HepG2 (cell line): ENCODE data around the gene CST4. TPM values are rescaled to one million over a fixed set of nuclear protein-coding genes. Genes with fewer than 3 reads are reported as not detected.

Experiments
- ATAC-seq: fragments of 200-7000 bp; cut with Tn5 transposase; 3 replicates; pipeline ENCODE4 v1.9.1; 2020; ENCODE audit warnings: mild to moderate bottlenecking, moderate library complexity
- BruUV-seq: library from RNA; stranded (reverse); fragments of 400-500 nt; replicated peaks from 2 replicates; lab custom pipeline; 2021; lab: Mats Ljungman, UMichigan
- CTCF ChIA-PET: fragments of 300-600 bp; formaldehyde crosslinking; extraction: SDS; loops from one replicate; lab custom pipeline; 2021; ENCODE audit warnings: low total read pairs, inconsistent platforms, low intra/inter-chr PET ratio; lab: Yijun Ruan, JAX
- POLR2A ChIA-PET: fragments of 350-600 bp; sonication (Branson Sonifier 250); formaldehyde crosslinking; loops from one replicate; lab custom pipeline; 2020; ENCODE audit warnings: antibody characterized with exemption, inconsistent platforms; lab: Yijun Ruan, JAX
- DNase-seq: peaks from one replicate; pipeline ENCODE4 v3.0.0-alpha.2; 2015; ENCODE audit warnings: low spot score
- FAIRE-seq: peaks from 3 replicates; lab custom pipeline; 2011; peaks lifted over from hg19 to GRCh38; lab: Jason Lieb, UNC
- H2AFZ ChIP-seq: one replicate; pipeline ENCODE4 v1.6.1; 2011; ENCODE audit warnings: low read length, inconsistent platforms
- H3K27ac ChIP-seq: fragments of 300-600 bp; 3 replicates; pipeline ENCODE4 v1.8.0; 2011; ENCODE audit warnings: mixed run types, mild to moderate bottlenecking, mixed read lengths, low read length, inconsistent platforms; ENCODE audit not compliant: insufficient read depth; ENCODE audit errors: extremely low read length
- H3K27me3 ChIP-seq, 2 experiments: fragments of 200-600 bp in 1 of 2; 2 replicates in 1 of 2; 3 replicates in 1 of 2; pipeline versions ENCODE4 v1.6.0 to v1.8.0; 2011; ENCODE audit warnings: low read length in 2 of 2, mild to moderate bottlenecking in 2 of 2, moderate library complexity in 2 of 2, inconsistent platforms in 1 of 2; ENCODE audit not compliant: insufficient read depth in 2 of 2, control insufficient read depth in 1 of 2
- H3K36me3 ChIP-seq, 2 experiments: fragments of 200-600 bp in 1 of 2; replicated peaks in 1 of 2; 2 replicates in 1 of 2; 3 replicates in 1 of 2; pipeline versions ENCODE4 v1.5.1 to v1.8.0; 2011; ENCODE audit warnings: low read length in 2 of 2, inconsistent platforms in 1 of 2; ENCODE audit not compliant: insufficient read depth in 2 of 2, control insufficient read depth in 1 of 2
- H3K4me1 ChIP-seq: 2 replicates; pipeline ENCODE4 v1.5.1; 2012; ENCODE audit warnings: low read length, inconsistent platforms; ENCODE audit not compliant: insufficient read depth
- H3K4me2 ChIP-seq: 2 replicates; pipeline ENCODE4 v1.6.0; 2011; ENCODE audit warnings: low read depth, low read length, inconsistent platforms
- H3K4me3 ChIP-seq, 3 experiments: fragments of 200-600 bp in 1 of 3; sonication (generic), shearing (Covaris generic) in 1 of 3; replicated peaks in 1 of 3; 2 replicates each; pipeline ENCODE4 v1.5.1; 2011 to 2016; ENCODE audit warnings: low read length in 3 of 3, inconsistent platforms in 2 of 3, low read depth in 2 of 3, mild to moderate bottlenecking in 2 of 3, control low read depth in 1 of 3, mixed read lengths in 1 of 3; ENCODE audit not compliant: insufficient read depth in 1 of 3
- H3K79me2 ChIP-seq: one replicate; pipeline ENCODE4 v1.6.1; 2011; ENCODE audit warnings: low read length, inconsistent platforms; ENCODE audit not compliant: insufficient read depth
- H3K9ac ChIP-seq: 2 replicates; pipeline ENCODE4 v1.6.0; 2011; ENCODE audit warnings: mild to moderate bottlenecking, low read depth, low read length, inconsistent platforms; ENCODE audit not compliant: insufficient read depth
- H3K9me3 ChIP-seq: 2 replicates; pipeline ENCODE4 v1.5.1; 2012; ENCODE audit warnings: mild to moderate bottlenecking, low read length
- H4K20me1 ChIP-seq: 2 replicates; pipeline ENCODE4 v1.6.0; 2011; ENCODE audit warnings: inconsistent platforms, mild to moderate bottlenecking, low read length, moderate library complexity; ENCODE audit not compliant: insufficient read depth
- ETV5 ChIP-seq: IDR thresholded peaks from 2 replicates; pipeline ENCODE4 v1.6.1; 2018; ENCODE audit warnings: missing biosample characterization, missing genetic modification reagents, inconsistent platforms, borderline replicate concordance
- FOXP1 ChIP-seq, 2 experiments: fragments of 450-650 bp in 1 of 2; IDR thresholded peaks; 2 replicates each; pipeline ENCODE4 v1.6.1; 2017 to 2018; ENCODE audit warnings: antibody characterized with exemption in 1 of 2
- GFI1 ChIP-seq: sonication (generic); formaldehyde crosslinking; IDR thresholded peaks from 2 replicates; pipeline ENCODE4 v1.5.0; 2020; ENCODE audit warnings: missing genetic modification reagents, mild to moderate bottlenecking, borderline replicate concordance
- NR2F6 ChIP-seq, 2 experiments: IDR thresholded peaks; 2 replicates each; pipeline ENCODE4 v1.6.1; 2016; ENCODE audit warnings: antibody characterized with exemption in 1 of 2, mild to moderate bottlenecking in 1 of 2
- PAWR ChIP-seq: sonication (generic); formaldehyde crosslinking; IDR thresholded peaks from 2 replicates; pipeline ENCODE4 v1.4.0; 2020; ENCODE audit warnings: missing genetic modification reagents, mild to moderate bottlenecking, borderline replicate concordance
- ZKSCAN8 ChIP-seq: IDR thresholded peaks from 2 replicates; pipeline ENCODE4 v1.6.1; 2016; ENCODE audit warnings: borderline replicate concordance, missing genetic modification reagents, missing compliant biosample characterization
- ZNF138 ChIP-seq: sonication (generic); formaldehyde crosslinking; IDR thresholded peaks from 2 replicates; pipeline ENCODE4 v1.5.0; 2020; ENCODE audit warnings: mild to moderate bottlenecking, low read depth, missing genetic modification reagents
- ZNF260 ChIP-seq: sonication (generic); formaldehyde crosslinking; IDR thresholded peaks from 2 replicates; pipeline ENCODE4 v1.4.0; 2020; ENCODE audit warnings: missing genetic modification reagents, low read depth, mild to moderate bottlenecking, borderline replicate concordance
- ZNF331 ChIP-seq: sonication (generic); formaldehyde crosslinking; IDR thresholded peaks from 2 replicates; pipeline ENCODE4 v1.4.0; 2020; ENCODE audit warnings: missing genetic modification reagents
- ZNF530 ChIP-seq: sonication (generic); formaldehyde crosslinking; IDR thresholded peaks from 2 replicates; pipeline ENCODE4 v1.5.0; 2020; ENCODE audit warnings: low read depth, mild to moderate bottlenecking, missing genetic modification reagents
- ZNF644 ChIP-seq: IDR thresholded peaks from 2 replicates; pipeline ENCODE4 v1.6.1; 2016; ENCODE audit warnings: low read depth
- ZNF776 ChIP-seq: sonication (generic); formaldehyde crosslinking; IDR thresholded peaks from 2 replicates; pipeline ENCODE4 v1.4.0; 2020; ENCODE audit warnings: mild to moderate bottlenecking, missing genetic modification reagents
- ZSCAN9 ChIP-seq: IDR thresholded peaks from 2 replicates; pipeline ENCODE4 v1.6.1; 2016; ENCODE audit warnings: borderline replicate concordance
- ZZZ3 ChIP-seq: sonication (generic); formaldehyde crosslinking; IDR thresholded peaks from 2 replicates; pipeline ENCODE4 v1.4.0; 2020; ENCODE audit warnings: missing genetic modification reagents, mild to moderate bottlenecking, borderline replicate concordance
- WGBS: methylation state at CpG from one replicate; pipeline ENCODE4 v1.1.6; 2017; ENCODE audit warnings: low lambda C conversion rate; 5-methylcytosine and 5-hydroxymethylcytosine counted together
- in situ Hi-C: cut with HindIII; loops from 2 replicates; pipeline ENCODE4 v1.10.0; 2017; ENCODE audit warnings: low pct_unique_long_range_greater_than_20kb; ENCODE audit not compliant: extremely low pct_ligation_motif_present
- intact Hi-C: fragments of 100-400 bp; cut with micrococcal nuclease; formaldehyde crosslinking; loops from one replicate; pipeline ENCODE4 v1.10.0; 2022; ENCODE audit not compliant: unreplicated experiment
- polyA plus RNA-seq, 8 experiments: library from polyadenylated mRNA; depleted of rRNA in 3 of 8; stranded (reverse) in 7 of 8; unstranded in 1 of 8; fragments of >200 nt; fragmentation: Illumina TruSeq in 4 of 8; extraction: Trizol in 4 of 8; gene quantifications; 2 replicates each; pipeline versions ENCODE4 v1.2.1 to v1.2.3, GENCODE V29; 2011 to 2016; ENCODE audit warnings: low read depth in 4 of 8, missing spikeins in 1 of 8, mixed read lengths in 1 of 8; ENCODE audit not compliant: insufficient read depth in 1 of 8
- total RNA-seq, 5 experiments: library from RNA; depleted of rRNA; stranded (reverse); fragments of >200 nt; fragmentation: Illumina TruSeq; extraction: Trizol; gene quantifications; 2 replicates each; pipeline ENCODE4 v1.2.3, GENCODE V29; 2016; ENCODE audit warnings: low read depth in 1 of 5
- TF ChIP-seq, protein P1 (sequence below): sonication (generic); formaldehyde crosslinking; IDR thresholded peaks from 2 replicates; pipeline ENCODE4 v1.5.0; 2020; ENCODE audit warnings: mild to moderate bottlenecking, missing genetic modification reagents
- TF ChIP-seq, protein P2 (sequence below): sonication (generic); formaldehyde crosslinking; IDR thresholded peaks from 2 replicates; pipeline ENCODE4 v1.8.1; 2023; ENCODE audit warnings: mild to moderate bottlenecking, missing genetic modification reagents

The CST4 gene
- total and polyA plus RNA-seq, 2 of the 13 experiments (the other 11 are each of a cell fraction or from before 2014, with no cell fraction given), result not detected

DNA sequence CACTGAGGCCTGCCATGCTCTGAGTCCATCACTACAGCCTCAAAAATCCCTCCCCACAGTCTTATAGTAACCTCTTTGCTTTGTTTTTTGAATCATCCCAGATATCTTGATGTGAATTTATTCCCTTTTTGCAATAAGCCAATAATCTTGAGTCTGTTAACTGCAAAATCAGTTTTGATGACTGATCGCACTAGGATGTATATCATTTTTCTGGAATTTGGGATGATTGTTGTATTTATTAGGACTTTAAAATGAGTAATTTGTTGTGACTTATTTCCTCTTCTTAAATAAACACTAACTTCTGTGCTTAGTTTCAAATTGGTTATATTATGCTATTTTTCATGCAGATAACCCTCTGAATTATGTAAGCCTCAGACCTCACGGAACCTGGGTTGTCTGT, 5.6 kb downstream of the CST4 start:
- TF ChIP-seq, protein P1, sequence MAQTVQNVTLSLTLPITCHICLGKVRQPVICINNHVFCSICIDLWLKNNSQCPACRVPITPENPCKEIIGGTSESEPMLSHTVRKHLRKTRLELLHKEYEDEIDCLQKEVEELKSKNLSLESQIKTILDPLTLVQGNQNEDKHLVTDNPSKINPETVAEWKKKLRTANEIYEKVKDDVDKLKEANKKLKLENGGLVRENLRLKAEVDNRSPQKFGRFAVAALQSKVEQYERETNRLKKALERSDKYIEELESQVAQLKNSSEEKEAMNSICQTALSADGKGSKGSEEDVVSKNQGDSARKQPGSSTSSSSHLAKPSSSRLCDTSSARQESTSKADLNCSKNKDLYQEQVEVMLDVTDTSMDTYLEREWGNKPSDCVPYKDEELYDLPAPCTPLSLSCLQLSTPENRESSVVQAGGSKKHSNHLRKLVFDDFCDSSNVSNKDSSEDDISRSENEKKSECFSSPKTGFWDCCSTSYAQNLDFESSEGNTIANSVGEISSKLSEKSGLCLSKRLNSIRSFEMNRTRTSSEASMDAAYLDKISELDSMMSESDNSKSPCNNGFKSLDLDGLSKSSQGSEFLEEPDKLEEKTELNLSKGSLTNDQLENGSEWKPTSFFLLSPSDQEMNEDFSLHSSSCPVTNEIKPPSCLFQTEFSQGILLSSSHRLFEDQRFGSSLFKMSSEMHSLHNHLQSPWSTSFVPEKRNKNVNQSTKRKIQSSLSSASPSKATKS, result no peak
- TF ChIP-seq ZNF138, result no peak
- no peak for TF ChIP-seq ETV5 (CRISPR knock-in tag)
- POLR2A ChIA-PET, result no interaction called here
- ATAC-seq (no peak), FAIRE-seq (no peak), DNase-seq (no peak)
- Histone ChIP-seq H3K27ac (no peak overlapping the region), H2AFZ (no peak overlapping the region), H3K36me3 (no peaks in the 10 kb centered on the region), H3K9me3 (no peaks in the 10 kb centered on the region), H4K20me1 (no peaks in the 10 kb centered on the region), H3K4me3 (no peak overlapping the region), H3K79me2 (no peaks in the 10 kb centered on the region), H3K9ac (no peak overlapping the region), H3K27me3 (peaks cover 0 to 15% of the 10 kb centered on the region in 2 experiments; a peak in 1 of 5 replicates), H3K4me1 (no peaks in the 10 kb centered on the region), H3K4me2 (no peak overlapping the region)
- 55% methylated on average over 2 of the region's 2 CpGs for WGBS
- intact Hi-C loops (no loop called here), in situ Hi-C loops (no loop called here)
- no TSS peak for BruUV-seq
- CTCF ChIA-PET, result no interaction called here

GRCh38 chr20:23680146-23680545, 8.7 kb downstream of the CST4 start:
- ChIA-PET CTCF (no interaction called here), POLR2A (no interaction called here)
- FAIRE-seq (no peak), DNase-seq (no peak), ATAC-seq (no peak)
- Histone ChIP-seq H3K27ac (no peak overlapping the region), H2AFZ (no peak overlapping the region), H3K4me3 (no peak overlapping the region), H3K4me1 (no peaks in the 10 kb centered on the region), H3K9ac (no peak overlapping the region), H3K9me3 (no peaks in the 10 kb centered on the region), H3K4me2 (no peak overlapping the region), H3K36me3 (no peaks in the 10 kb centered on the region), H3K79me2 (no peaks in the 10 kb centered on the region), H3K27me3 (peaks cover 0 to 5% of the 10 kb centered on the region in 2 experiments; a peak in 1 of 5 replicates), H4K20me1 (no peaks in the 10 kb centered on the region)
- TF ChIP-seq NR2F6 (IDR thresholded peaks at IDR 0.05) (no peak), NR2F6 (CRISPR knock-in tag; IDR thresholded peaks at IDR 0.05) (no peak), ZKSCAN8 (CRISPR knock-in tag) (no peak), ZNF260 (CRISPR knock-in tag) (no peak), ZZZ3 (no peak), FOXP1 (IDR thresholded peaks at IDR 0.05) (no peak), FOXP1 (CRISPR knock-in tag; IDR thresholded peaks at IDR 0.05) (no peak), ZNF530 (CRISPR knock-in tag) (no peak), ZSCAN9 (CRISPR knock-in tag) (no peak), PAWR (CRISPR knock-in tag) (no peak), ZNF776 (CRISPR knock-in tag) (no peak), ZNF644 (CRISPR knock-in tag) (no peak), ZNF331 (CRISPR knock-in tag) (no peak), GFI1 (no peak)
- TF ChIP-seq, protein P2, sequence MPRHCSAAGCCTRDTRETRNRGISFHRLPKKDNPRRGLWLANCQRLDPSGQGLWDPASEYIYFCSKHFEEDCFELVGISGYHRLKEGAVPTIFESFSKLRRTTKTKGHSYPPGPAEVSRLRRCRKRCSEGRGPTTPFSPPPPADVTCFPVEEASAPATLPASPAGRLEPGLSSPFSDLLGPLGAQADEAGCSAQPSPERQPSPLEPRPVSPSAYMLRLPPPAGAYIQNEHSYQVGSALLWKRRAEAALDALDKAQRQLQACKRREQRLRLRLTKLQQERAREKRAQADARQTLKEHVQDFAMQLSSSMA (CRISPR knock-in tag), result no peak
- in situ Hi-C loops, result no loop called here
- no TSS peak for BruUV-seq
- intact Hi-C loops, result no loop called here
